AG09319 (cell line): ENCODE measurements around the gene PTPRM.

Experiments used
- DNase-seq: peaks from one replicate; pipeline ENCODE4 v3.0.0-alpha.2; 2010; ENCODE audit warnings: low read depth; ENCODE audit errors: extremely low read depth
- TF ChIP-seq, protein P1 (sequence below): IDR thresholded peaks from 2 replicates; pipeline ENCODE4 v1.5.1; 2011; ENCODE audit warnings: low read depth, mild to moderate bottlenecking, inconsistent platforms, low read length, moderate library complexity

PTPRM gene

DNA sequence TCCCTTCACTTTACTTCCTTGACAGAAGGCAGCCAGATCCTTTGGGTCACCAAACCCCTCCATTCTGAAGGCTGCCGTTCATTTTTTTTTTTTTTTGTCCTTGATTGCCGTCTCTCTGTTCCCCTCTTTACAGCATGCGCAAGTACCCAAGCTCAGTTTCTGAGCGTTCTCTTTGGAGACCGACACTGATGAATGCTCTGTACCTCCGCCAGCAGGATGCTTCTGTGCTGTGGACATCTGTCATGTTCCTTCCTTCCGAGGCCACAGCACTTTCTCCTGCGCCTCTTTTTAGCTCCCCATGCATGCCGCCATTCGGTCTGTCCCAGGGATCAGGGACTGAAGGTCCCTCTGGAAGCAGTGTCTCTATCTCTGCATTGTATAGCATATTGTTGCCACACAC lies 763.5 kb downstream of the PTPRM start:
- DNase-seq, result no peak
- TF ChIP-seq, protein P1, sequence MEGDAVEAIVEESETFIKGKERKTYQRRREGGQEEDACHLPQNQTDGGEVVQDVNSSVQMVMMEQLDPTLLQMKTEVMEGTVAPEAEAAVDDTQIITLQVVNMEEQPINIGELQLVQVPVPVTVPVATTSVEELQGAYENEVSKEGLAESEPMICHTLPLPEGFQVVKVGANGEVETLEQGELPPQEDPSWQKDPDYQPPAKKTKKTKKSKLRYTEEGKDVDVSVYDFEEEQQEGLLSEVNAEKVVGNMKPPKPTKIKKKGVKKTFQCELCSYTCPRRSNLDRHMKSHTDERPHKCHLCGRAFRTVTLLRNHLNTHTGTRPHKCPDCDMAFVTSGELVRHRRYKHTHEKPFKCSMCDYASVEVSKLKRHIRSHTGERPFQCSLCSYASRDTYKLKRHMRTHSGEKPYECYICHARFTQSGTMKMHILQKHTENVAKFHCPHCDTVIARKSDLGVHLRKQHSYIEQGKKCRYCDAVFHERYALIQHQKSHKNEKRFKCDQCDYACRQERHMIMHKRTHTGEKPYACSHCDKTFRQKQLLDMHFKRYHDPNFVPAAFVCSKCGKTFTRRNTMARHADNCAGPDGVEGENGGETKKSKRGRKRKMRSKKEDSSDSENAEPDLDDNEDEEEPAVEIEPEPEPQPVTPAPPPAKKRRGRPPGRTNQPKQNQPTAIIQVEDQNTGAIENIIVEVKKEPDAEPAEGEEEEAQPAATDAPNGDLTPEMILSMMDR, result no peak

DNA sequence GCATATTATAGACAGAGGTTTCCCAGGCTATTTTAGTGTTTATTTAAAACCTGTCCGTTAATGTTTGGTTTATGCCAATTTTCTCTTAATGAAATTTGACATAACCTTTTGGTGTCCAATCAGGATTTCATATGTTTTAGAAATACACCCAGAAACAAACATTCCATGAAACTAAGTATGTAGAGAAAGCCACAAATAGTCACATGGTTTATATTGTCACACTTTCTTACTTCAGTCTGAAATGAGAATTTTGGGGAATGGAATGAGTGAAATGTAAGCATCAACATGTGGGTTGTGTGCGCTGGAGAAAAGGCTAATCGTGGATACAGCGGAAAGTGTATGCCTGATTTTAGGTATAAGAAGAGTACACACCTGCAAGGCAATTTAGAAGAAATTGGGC lies 765.2 kb downstream of the PTPRM start:
- TF ChIP-seq, protein P1, result no peak
- DNase-seq, result no peak

DNA sequence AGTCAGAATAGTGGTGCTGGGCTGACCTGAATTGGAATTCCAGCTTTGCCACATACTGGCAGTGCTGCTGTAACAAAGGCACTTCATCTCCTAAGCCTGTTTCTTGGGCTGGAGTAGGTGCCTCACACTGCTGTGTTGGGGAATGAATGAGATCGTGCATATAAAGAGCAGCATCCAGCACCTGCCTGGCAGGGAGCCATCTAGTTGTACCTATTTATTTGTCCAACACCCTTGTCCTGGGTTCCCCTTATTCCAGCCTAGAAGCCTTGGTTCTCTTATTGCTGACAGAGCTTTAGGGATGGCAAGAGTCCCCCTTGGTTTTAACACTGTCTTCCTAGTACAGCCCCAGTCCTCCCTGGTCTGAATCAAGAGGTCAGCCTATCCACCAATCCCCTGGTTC lies 766.8 kb downstream of the PTPRM start:
- DNase-seq, result no peak
- TF ChIP-seq, protein P1, result no peak

DNA sequence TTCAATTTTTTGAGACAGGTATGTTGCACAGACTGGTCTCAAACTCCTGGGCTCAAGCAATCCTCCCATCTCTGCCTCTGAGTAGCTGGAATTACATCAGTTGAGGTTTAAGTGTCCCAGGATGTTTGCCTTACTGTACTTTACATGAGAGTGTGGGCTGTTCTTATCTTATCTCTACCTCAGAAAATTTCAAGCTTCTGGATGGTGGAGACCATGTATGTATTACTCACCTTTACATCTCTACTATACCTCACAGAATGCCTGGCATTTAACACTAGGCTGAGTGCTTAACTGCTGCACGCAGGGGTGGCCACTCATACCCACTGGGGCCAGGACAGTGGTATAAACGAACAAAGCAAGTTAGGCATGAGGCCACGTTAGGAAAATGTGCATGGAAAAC lies 770.1 kb downstream of the PTPRM start:
- DNase-seq, result no peak
- TF ChIP-seq, protein P1, result no peak

DNA sequence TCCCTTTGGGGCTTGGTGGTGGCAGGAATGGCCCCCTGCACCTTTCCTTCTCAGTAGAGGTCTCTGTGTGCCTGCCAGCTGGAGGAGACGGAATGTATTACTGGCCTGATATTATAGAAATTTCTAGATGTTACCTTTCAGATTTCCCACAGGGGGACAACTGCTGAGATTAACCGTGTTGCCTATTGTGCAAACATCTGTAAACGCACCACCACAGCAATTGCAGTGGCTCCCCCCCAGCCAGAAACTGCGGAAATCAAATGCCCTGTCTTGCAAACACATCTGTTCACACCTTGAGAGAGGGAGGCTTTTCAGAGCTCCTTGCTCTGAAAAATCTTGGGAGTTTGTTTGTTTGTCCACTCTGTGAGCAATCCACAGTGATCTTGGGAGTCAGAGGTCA lies 772.1 kb downstream of the PTPRM start:
- DNase-seq, result no peak
- TF ChIP-seq, protein P1, result no peak

DNA sequence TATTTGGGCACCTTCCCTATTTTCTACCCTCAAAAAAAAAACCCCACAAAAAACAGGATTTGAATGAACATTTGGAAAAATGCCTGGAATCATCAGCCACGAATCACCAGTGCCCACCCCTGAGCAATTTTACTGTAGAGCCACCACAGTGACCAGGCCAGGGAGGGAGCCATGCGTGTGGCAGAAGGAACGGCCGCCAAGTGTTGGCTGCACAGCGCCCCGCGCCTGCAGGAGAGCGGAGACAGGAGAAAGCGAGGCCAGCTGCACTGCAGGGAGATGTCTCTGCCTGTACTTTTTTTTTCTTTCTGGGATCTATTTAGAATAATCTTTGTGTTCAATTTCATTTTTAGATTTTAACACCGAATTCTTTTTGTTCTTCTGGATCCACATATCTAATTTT lies 772.8 kb downstream of the PTPRM start:
- DNase-seq, result no peak
- TF ChIP-seq, protein P1, result no peak

DNA sequence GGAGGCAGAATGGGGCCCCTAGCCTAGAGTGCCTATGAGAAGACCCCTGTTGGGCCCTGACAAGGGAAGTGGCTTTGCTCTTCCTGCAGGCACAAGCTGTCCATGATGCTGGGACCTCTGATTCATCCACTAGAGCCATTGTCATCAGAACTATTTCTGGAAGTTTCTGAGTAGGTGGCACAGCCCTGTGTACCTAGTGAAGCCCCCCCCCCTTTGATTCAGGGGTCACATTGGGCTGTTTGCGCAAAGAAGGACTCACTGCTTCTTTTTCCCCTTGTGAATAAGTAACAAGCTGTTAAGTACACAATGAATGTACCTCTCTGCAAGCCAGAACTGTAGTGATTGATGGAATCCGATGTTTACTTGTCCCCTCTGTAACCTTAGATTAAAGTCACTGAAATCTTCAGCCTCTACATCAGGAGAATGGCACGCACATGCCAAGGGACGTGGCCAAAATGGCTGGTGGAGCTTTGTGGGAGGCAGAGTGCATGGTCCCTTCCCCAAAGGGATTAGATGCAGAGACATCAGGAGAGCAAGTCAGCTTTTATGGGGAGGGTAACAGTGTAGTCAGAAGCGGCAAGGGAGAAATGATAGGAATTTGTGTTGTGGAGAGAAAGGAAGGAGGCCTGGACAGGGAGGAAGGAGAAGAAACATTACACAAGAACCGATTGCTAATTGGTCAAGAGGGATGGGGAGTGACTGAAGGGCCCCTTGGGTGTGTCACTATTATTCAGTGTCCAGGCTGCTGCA lies 774.5 kb downstream of the PTPRM start:
- TF ChIP-seq, protein P1, result no peak
- no peak for DNase-seq
